ENCODE results near the gene TEDC1. TPM values are rescaled to one million over a fixed set of nuclear protein-coding genes. Genes with fewer than 3 reads are reported as not detected.

Gene TEDC1
- total and polyA plus RNA-seq, 2 donors from 2014 or later = 6.9 to 13.2 TPM

- no peak for FAIRE-seq
Observed at GRCh38 chr14:105499256-105500035, 8.4 kb downstream of the TEDC1 start.

DNA sequence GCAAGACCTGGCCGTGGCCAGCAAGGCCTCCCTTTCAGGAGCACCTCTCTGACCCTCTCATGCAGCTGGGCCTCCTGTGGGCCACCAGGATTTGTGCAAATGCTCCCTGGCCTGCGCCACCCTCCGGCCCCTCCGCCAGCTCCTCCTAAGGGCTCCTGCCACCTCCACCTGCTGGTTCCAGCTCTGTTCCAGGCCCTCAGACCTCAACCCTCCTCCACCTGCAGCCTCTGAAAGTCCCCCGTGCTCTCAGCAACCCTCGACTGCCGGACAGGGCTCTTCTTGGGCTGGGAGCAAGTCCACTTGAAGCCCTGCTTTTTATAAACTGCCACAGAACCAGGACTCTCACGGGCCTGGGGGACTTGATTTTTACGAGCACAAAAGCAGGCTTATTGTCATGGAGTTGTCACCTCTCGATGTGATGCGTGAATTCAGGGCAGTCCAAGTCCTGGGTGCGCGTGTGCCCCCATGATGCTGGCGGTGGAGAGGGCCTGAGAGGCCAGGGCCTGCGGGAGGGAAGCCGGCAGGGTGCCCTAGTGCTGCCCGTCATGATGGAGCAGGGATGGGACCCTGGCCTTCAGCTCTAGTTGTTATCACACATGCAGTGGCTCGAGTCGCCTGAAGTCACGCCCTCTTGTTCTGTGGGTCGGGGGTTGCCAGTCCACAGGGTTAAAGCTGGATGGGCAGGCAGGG is 9.1 kb downstream of the TEDC1 start:
- no peaks in the 10 kb centered on the region for H3K4me1 ChIP-seq (ENCODE audit: control insufficient read depth in 2 of 3, insufficient read depth in 2 of 3, low read depth in 1 of 3, low read length in 3 of 3)
- DNase-seq (peak in 2 of 5 donors; percentile 55 to 66), FAIRE-seq (no peak)
- H3K27ac ChIP-seq (ENCODE audit: low read depth in 2 of 2, low read length in 2 of 2) = no peak overlapping the region
- no peak overlapping the region for H3K4me3 ChIP-seq (ENCODE audit: low read length in 3 of 3)
- intact Hi-C loops (cut with DNase I) = no loop called here
- H3K9ac ChIP-seq (ENCODE audit: low read length in 3 of 3) = no peak overlapping the region
- no peaks in the 10 kb centered on the region for H3K36me3 ChIP-seq (ENCODE audit: control insufficient read depth in 2 of 3, insufficient read depth in 3 of 3, low read length in 3 of 3)
- no peaks in the 10 kb centered on the region for H3K9me3 ChIP-seq (ENCODE audit: control insufficient read depth in 2 of 3, insufficient read depth in 1 of 3, low read length in 3 of 3)
- no peaks in the 10 kb centered on the region for H3K27me3 ChIP-seq (ENCODE audit: control insufficient read depth, insufficient read depth, low read length)
- no peak for TF ChIP-seq CTCF (IDR thresholded peaks at IDR 0.05; ENCODE audit: borderline replicate concordance, extremely low read depth, insufficient read depth)

More at GRCh38 chr14:105499256-105500035, 8.4 kb downstream of the TEDC1 start:
- intact Hi-C loops (cut with DNase I) = no loop called here
- DNase-seq = peak in 3 of 5 donors; percentile 12 to 71 (median 69)
- no peak overlapping the region for H3K9ac ChIP-seq (ENCODE audit: low read length in 3 of 3)
- no peaks in the 10 kb centered on the region for H3K27me3 ChIP-seq (ENCODE audit: control insufficient read depth, insufficient read depth, low read length)
- H3K9me3 ChIP-seq (ENCODE audit: control insufficient read depth in 2 of 3, insufficient read depth in 1 of 3, low read length in 3 of 3) = no peaks in the 10 kb centered on the region
- no peaks in the 10 kb centered on the region for H3K4me1 ChIP-seq (ENCODE audit: control insufficient read depth in 2 of 3, insufficient read depth in 2 of 3, low read depth in 1 of 3, low read length in 3 of 3)
- TF ChIP-seq CTCF (IDR thresholded peaks at IDR 0.05; ENCODE audit: borderline replicate concordance, extremely low read depth, insufficient read depth) = no peak
- H3K36me3 ChIP-seq (ENCODE audit: control insufficient read depth in 2 of 3, insufficient read depth in 3 of 3, low read length in 3 of 3) = no peaks in the 10 kb centered on the region
- no peak overlapping the region for H3K4me3 ChIP-seq (ENCODE audit: low read length in 3 of 3)
- H3K27ac ChIP-seq (ENCODE audit: low read depth in 2 of 2, low read length in 2 of 2) = no peak overlapping the region

DNA sequence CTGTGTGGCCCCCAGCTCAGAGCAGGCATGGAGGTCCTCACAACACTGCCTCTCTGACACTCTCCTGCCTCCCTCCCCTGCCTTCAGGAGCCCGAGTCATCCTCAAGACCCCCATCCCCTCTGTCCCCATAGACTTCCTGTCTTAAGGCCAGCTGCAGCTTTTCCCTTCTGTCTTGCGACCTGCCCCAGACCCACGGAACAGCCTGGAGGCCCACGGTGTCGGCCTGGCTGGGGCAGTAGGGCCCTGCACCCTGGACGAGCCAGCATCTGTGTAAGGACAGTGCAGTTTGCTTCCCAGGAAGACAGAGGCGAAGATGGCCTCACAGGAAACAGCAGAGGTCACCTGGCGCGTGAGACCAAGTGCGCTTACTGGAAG is 9.7 kb downstream of the TEDC1 start:
- H3K9me3 ChIP-seq (ENCODE audit: control insufficient read depth in 2 of 3, insufficient read depth in 1 of 3, low read length in 3 of 3) = no peaks in the 10 kb centered on the region
- H3K36me3 ChIP-seq (ENCODE audit: control insufficient read depth in 2 of 3, insufficient read depth in 3 of 3, low read length in 3 of 3) = no peaks in the 10 kb centered on the region
- no peaks in the 10 kb centered on the region for H3K27me3 ChIP-seq (ENCODE audit: control insufficient read depth, insufficient read depth, low read length)
- H3K27ac ChIP-seq (ENCODE audit: low read depth in 2 of 2, low read length in 2 of 2) = no peak overlapping the region
- H3K4me1 ChIP-seq (ENCODE audit: control insufficient read depth in 2 of 3, insufficient read depth in 2 of 3, low read depth in 1 of 3, low read length in 3 of 3) = no peaks in the 10 kb centered on the region
- H3K4me3 ChIP-seq (ENCODE audit: low read length in 3 of 3) = no peak overlapping the region
- intact Hi-C loops (cut with DNase I) = no loop called here
- DNase-seq (peak in 1 of 5 donors; percentile 50), FAIRE-seq (no peak)
- no peak overlapping the region for H3K9ac ChIP-seq (ENCODE audit: low read length in 3 of 3)
- no peak for TF ChIP-seq CTCF (IDR thresholded peaks at IDR 0.05; ENCODE audit: borderline replicate concordance, extremely low read depth, insufficient read depth)

All from kidney (tissue), 14 donors.